Mesendoderm (in vitro differentiated cells): ENCODE data around the gene LIMD2.

Source experiments
- DNase-seq: peaks from one replicate; pipeline ENCODE4 v3.0.0; 2013
- H2AK5ac ChIP-seq: 2 replicates; pipeline ENCODE4 v1.6.1; 2013; ENCODE audit warnings: low read length, inconsistent platforms
- H2BK120ac ChIP-seq: 2 replicates; pipeline ENCODE4 v1.6.1; 2013; ENCODE audit warnings: low read depth, mild to moderate bottlenecking, low read length, moderate library complexity, mixed read lengths
- H2BK15ac ChIP-seq: replicated peaks from 2 replicates; pipeline ENCODE4 v1.6.1; 2013; ENCODE audit warnings: low read depth, mild to moderate bottlenecking, moderate library complexity
- H2BK5ac ChIP-seq: 2 replicates; pipeline ENCODE4 v1.6.1; 2013; ENCODE audit warnings: low read length, inconsistent platforms
- H3K18ac ChIP-seq: 2 replicates; pipeline ENCODE4 v1.6.1; 2013; ENCODE audit warnings: mild to moderate bottlenecking, low read length, mixed read lengths
- H3K23ac ChIP-seq: one replicate; pipeline ENCODE4 v1.6.1; 2013; ENCODE audit warnings: low read length
- H3K27ac ChIP-seq: 2 replicates; pipeline ENCODE4 v1.5.1; 2013; ENCODE audit warnings: low read depth, mild to moderate bottlenecking, inconsistent platforms, low read length, moderate library complexity
- H3K27me3 ChIP-seq: 2 replicates; pipeline ENCODE4 v1.6.1; 2013; ENCODE audit warnings: low read length, control low read depth, mild to moderate bottlenecking, inconsistent platforms; ENCODE audit not compliant: insufficient read depth, poor library complexity
- H3K36me3 ChIP-seq: 2 replicates; pipeline ENCODE4 v1.6.1; 2013; ENCODE audit warnings: low read length, inconsistent platforms; ENCODE audit not compliant: control insufficient read depth, insufficient read depth
- H3K4ac ChIP-seq: one replicate; pipeline ENCODE4 v1.6.1; 2013; ENCODE audit warnings: low read depth, mild to moderate bottlenecking, low read length, moderate library complexity
- H3K4me1 ChIP-seq: 2 replicates; pipeline ENCODE4 v1.6.1; 2013; ENCODE audit warnings: low read depth, low read length, inconsistent platforms; ENCODE audit not compliant: control insufficient read depth
- H3K4me2 ChIP-seq: 2 replicates; pipeline ENCODE4 v1.6.1; 2013; ENCODE audit warnings: low read length
- H3K4me3 ChIP-seq: 2 replicates; pipeline ENCODE4 v1.5.1; 2013; ENCODE audit warnings: mild to moderate bottlenecking, low read length
- H3K56ac ChIP-seq: one replicate; pipeline ENCODE4 v1.6.1; 2013; ENCODE audit warnings: low read length
- H3K79me1 ChIP-seq: 2 replicates; pipeline ENCODE4 v1.6.1; 2013; ENCODE audit warnings: low read length, inconsistent platforms
- H3K79me2 ChIP-seq: 2 replicates; pipeline ENCODE4 v1.6.1; 2013; ENCODE audit warnings: mild to moderate bottlenecking, low read length; ENCODE audit not compliant: control insufficient read depth, insufficient read depth
- H3K9ac ChIP-seq: 2 replicates; pipeline ENCODE4 v1.6.1; 2013; ENCODE audit warnings: low read length, inconsistent platforms
- H4K5ac ChIP-seq: one replicate; pipeline ENCODE4 v1.6.1; 2013; ENCODE audit warnings: low read length
- H4K8ac ChIP-seq: one replicate; pipeline ENCODE4 v1.6.1; 2013; ENCODE audit warnings: low read depth, mild to moderate bottlenecking, control low read depth, low read length, moderate library complexity
- WGBS: extraction: QIAGEN DNeasy Blood & Tissue Kit; methylation state at CpG from one replicate; pipeline ENCODE4 v1.1.7; 2013; ENCODE audit warnings: low lambda C conversion rate, missing lambda C conversion rate; ENCODE audit not compliant: insufficient coverage; ENCODE audit errors: extremely low coverage; 5-methylcytosine and 5-hydroxymethylcytosine counted together

LIMD2 gene

GRCh38 chr17:63675607-63676546, 24.0 kb downstream of the LIMD2 start:
- Histone ChIP-seq H3K4me3 (no peak overlapping the region), H3K36me3 (no peaks in the 10 kb centered on the region), H3K4ac (no peak overlapping the region), H3K4me2 (peak overlapping the region; percentile 14), H2AK5ac (peak overlapping the region; percentile 73), H3K4me1 (peaks cover 20% of the 10 kb centered on the region), H3K23ac (peak overlapping the region; percentile 32), H2BK5ac (peak overlapping the region; percentile 60), H2BK120ac (no peak overlapping the region), H3K56ac (peak overlapping the region; percentile 76), H2BK15ac (no peak overlapping the region), H4K8ac (no peak overlapping the region), H3K27ac (peak overlapping the region; percentile 86), H3K79me2 (no peaks in the 10 kb centered on the region), H3K9ac (peak overlapping the region; percentile 43), H4K5ac (no peak overlapping the region), H3K18ac (peak overlapping the region; percentile 63), H3K27me3 (no peaks in the 10 kb centered on the region), H3K79me1 (no peaks in the 10 kb centered on the region)
- DNase-seq = peak; percentile 83
- WGBS = no CpG with 5 or more reads among the region's 6 CpGs

DNA sequence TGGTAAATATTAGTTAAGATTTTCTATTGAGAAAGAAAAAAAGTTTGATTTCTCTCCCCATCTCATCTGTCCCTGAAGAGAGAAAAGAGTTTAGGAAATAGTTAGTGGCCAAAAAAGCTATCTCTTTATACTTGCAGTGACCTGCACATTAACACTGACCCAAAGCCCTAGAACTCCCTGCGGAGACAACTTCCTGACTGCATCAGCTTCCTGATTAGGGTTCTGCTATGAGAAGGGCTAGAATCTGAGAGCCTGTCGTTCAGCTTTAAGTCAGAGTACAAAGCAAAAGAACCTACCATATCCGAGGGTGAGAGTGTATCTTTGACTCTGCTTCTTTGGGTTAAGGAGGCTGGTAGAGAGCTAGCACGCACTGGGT, 24.7 kb downstream of the LIMD2 start:
- peak; percentile 86 for DNase-seq
- no peaks in the 10 kb centered on the region for H3K36me3 ChIP-seq
- peak overlapping the region; percentile 86 for H3K27ac ChIP-seq

GRCh38 chr17:63672856-63673255, 27.1 kb downstream of the LIMD2 start:
- H2BK120ac ChIP-seq = no peak overlapping the region
- DNase-seq = no peak
- peak overlapping the region; percentile 85 for H3K23ac ChIP-seq
- H2BK15ac ChIP-seq = no peak overlapping the region
- H3K18ac ChIP-seq = no peak overlapping the region
- no peak overlapping the region for H3K9ac ChIP-seq
- H4K8ac ChIP-seq = no peak overlapping the region
- no peak overlapping the region for H3K56ac ChIP-seq
- no peak overlapping the region for H3K4ac ChIP-seq
- no peak overlapping the region for H4K5ac ChIP-seq
- peaks cover 20% of the 10 kb centered on the region for H3K4me1 ChIP-seq
- H3K27ac ChIP-seq = no peak overlapping the region
- WGBS = no CpG with 5 or more reads among the region's 2 CpGs
- no peaks in the 10 kb centered on the region for H3K79me1 ChIP-seq
- H3K4me2 ChIP-seq = no peak overlapping the region
- H3K36me3 ChIP-seq = peaks cover 3% of the 10 kb centered on the region
- H3K4me3 ChIP-seq = no peak overlapping the region
- H3K79me2 ChIP-seq = no peaks in the 10 kb centered on the region
- H3K27me3 ChIP-seq = no peaks in the 10 kb centered on the region
- no peak overlapping the region for H2AK5ac ChIP-seq
- H2BK5ac ChIP-seq = no peak overlapping the region

More for the DNA sequence above, 24.7 kb downstream of the LIMD2 start:
- Histone ChIP-seq H4K8ac (no peak overlapping the region), H3K9ac (peak overlapping the region; percentile 43), H3K79me2 (no peaks in the 10 kb centered on the region), H2AK5ac (peak overlapping the region; percentile 73), H3K23ac (peak overlapping the region; percentile 32), H3K4ac (no peak overlapping the region), H2BK120ac (no peak overlapping the region), H2BK5ac (peak overlapping the region; percentile 60), H3K27me3 (no peaks in the 10 kb centered on the region), H3K4me2 (peak overlapping the region; percentile 14), H3K18ac (no peak overlapping the region), H4K5ac (no peak overlapping the region), H3K4me1 (peaks cover 20% of the 10 kb centered on the region), H3K56ac (peak overlapping the region; percentile 76), H3K79me1 (no peaks in the 10 kb centered on the region), H3K4me3 (no peak overlapping the region), H2BK15ac (no peak overlapping the region)
- WGBS = no CpG with 5 or more reads among the region's 4 CpGs

GRCh38 chr17:63665527-63666214, 34.3 kb downstream of the LIMD2 start:
- Histone ChIP-seq H2BK120ac (no peak overlapping the region), H3K4me1 (no peaks in the 10 kb centered on the region), H3K36me3 (peaks cover 3% of the 10 kb centered on the region), H3K79me2 (no peaks in the 10 kb centered on the region), H3K23ac (no peak overlapping the region), H3K79me1 (no peaks in the 10 kb centered on the region), H3K27me3 (no peaks in the 10 kb centered on the region), H2BK15ac (no peak overlapping the region), H3K56ac (no peak overlapping the region), H3K9ac (no peak overlapping the region), H3K4ac (no peak overlapping the region), H3K18ac (no peak overlapping the region), H2BK5ac (no peak overlapping the region), H2AK5ac (no peak overlapping the region), H4K8ac (no peak overlapping the region), H3K4me2 (no peak overlapping the region), H4K5ac (no peak overlapping the region), H3K27ac (no peak overlapping the region), H3K4me3 (no peak overlapping the region)
- no peak for DNase-seq
- WGBS = no CpG with 5 or more reads among the region's 5 CpGs

GRCh38 chr17:63659850-63660249, 40.1 kb downstream of the LIMD2 start:
- no peak overlapping the region for H3K4me3 ChIP-seq
- WGBS = no CpG with 5 or more reads among the region's 3 CpGs
- no peak overlapping the region for H3K9ac ChIP-seq
- H3K79me2 ChIP-seq = no peaks in the 10 kb centered on the region
- no peak overlapping the region for H2BK15ac ChIP-seq
- H3K23ac ChIP-seq = no peak overlapping the region
- H3K27ac ChIP-seq = no peak overlapping the region
- no peaks in the 10 kb centered on the region for H3K79me1 ChIP-seq
- no peaks in the 10 kb centered on the region for H3K36me3 ChIP-seq
- H3K18ac ChIP-seq = no peak overlapping the region
- no peak overlapping the region for H4K5ac ChIP-seq
- no peak overlapping the region for H3K4me2 ChIP-seq
- H2AK5ac ChIP-seq = no peak overlapping the region
- H2BK120ac ChIP-seq = no peak overlapping the region
- no peak for DNase-seq
- no peak overlapping the region for H3K4ac ChIP-seq
- H3K4me1 ChIP-seq = no peaks in the 10 kb centered on the region
- H2BK5ac ChIP-seq = no peak overlapping the region
- H3K56ac ChIP-seq = no peak overlapping the region
- no peaks in the 10 kb centered on the region for H3K27me3 ChIP-seq
- no peak overlapping the region for H4K8ac ChIP-seq
